Rectal smooth muscle tissue (tissue), 1 donor: ENCODE data around the gene NDC1.
A peak's percentile ranks its signal among the peaks of the same experiment; 100 is the strongest.

ENCODE experiments used
- H3K27ac ChIP-seq: one replicate; pipeline ENCODE4 v1.7.0; 2013; ENCODE audit warnings: low read depth, low read length, inconsistent platforms
- H3K27me3 ChIP-seq: one replicate; pipeline ENCODE4 v1.7.0; 2013; ENCODE audit warnings: low read length; ENCODE audit not compliant: control insufficient read depth, insufficient read depth
- H3K36me3 ChIP-seq: one replicate; pipeline ENCODE4 v1.7.0; 2013; ENCODE audit warnings: low read length; ENCODE audit not compliant: control insufficient read depth, insufficient read depth
- H3K4me1 ChIP-seq: one replicate; pipeline ENCODE4 v1.7.0; 2013; ENCODE audit warnings: low read length; ENCODE audit not compliant: control insufficient read depth, insufficient read depth
- H3K4me3 ChIP-seq: one replicate; pipeline ENCODE4 v1.7.0; 2013; ENCODE audit warnings: low read length
- H3K9ac ChIP-seq: one replicate; pipeline ENCODE4 v1.7.0; 2013; ENCODE audit warnings: low read length

NDC1 gene

GRCh38 chr1:53752281-53752680, 85.8 kb downstream of the NDC1 start:
- Histone ChIP-seq H3K27ac (no peak overlapping the region), H3K4me3 (no peak overlapping the region)

GRCh38 chr1:53747841-53748240, 90.3 kb downstream of the NDC1 start:
- Histone ChIP-seq H3K4me3 (no peak overlapping the region), H3K36me3 (no peaks in the 10 kb centered on the region), H3K4me1 (no peaks in the 10 kb centered on the region), H3K27me3 (no peaks in the 10 kb centered on the region), H3K9ac (no peak overlapping the region), H3K27ac (no peak overlapping the region)

More at GRCh38 chr1:53752281-53752680, 85.8 kb downstream of the NDC1 start:
- Histone ChIP-seq H3K27me3 (no peaks in the 10 kb centered on the region), H3K9ac (no peak overlapping the region), H3K4me1 (no peaks in the 10 kb centered on the region), H3K36me3 (no peaks in the 10 kb centered on the region)

GRCh38 chr1:53740621-53741105, 97.4 kb downstream of the NDC1 start:
- Histone ChIP-seq H3K27me3 (peaks cover 35% of the 10 kb centered on the region), H3K4me1 (peaks cover 2% of the 10 kb centered on the region), H3K36me3 (no peaks in the 10 kb centered on the region), H3K27ac (no peak overlapping the region), H3K9ac (no peak overlapping the region), H3K4me3 (no peak overlapping the region)

DNA sequence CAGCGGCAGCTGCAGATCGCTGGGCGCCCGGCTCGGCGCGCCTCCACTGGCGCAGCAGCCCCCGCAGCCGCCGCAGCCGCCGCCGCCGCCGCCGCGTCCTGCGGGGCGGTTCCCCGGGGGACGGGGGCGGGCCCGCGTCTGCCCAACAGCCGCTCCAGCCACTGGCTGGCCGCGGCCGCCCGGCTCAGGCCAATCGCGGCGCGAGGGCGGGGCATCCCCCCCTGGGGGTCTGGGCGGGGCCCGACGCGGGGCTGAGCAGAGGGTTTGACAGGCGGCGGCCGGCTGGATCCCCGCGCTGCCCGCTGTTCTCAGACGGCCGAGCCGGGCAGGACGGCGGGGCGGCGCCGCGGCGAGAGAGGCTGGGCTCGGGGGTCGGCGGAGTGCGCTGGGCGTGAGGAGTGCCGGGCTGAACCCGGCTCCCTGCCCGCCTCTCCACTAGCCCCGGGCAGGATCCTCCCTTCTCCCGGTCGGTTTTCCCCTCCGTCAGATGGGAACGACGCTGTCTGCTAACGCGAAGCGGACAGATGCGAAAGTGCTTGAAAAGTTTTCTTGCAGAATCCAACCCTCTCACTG, 98.9 kb downstream of the NDC1 start, which contains the start of gene GLIS1:
TSS of gene GLIS1 (minus strand) at position 56 of the 573 bp plus-strand sequence. CDS start 1,100 bp downstream, outside the sequence.
- H3K4me3 ChIP-seq, result peak within 1 kb of the TSS; percentile 68
- no peak within 1 kb of the TSS for H3K27ac ChIP-seq
- no peaks in the 10 kb centered on the region for H3K36me3 ChIP-seq
- H3K4me1 ChIP-seq, result peaks cover 2% of the 10 kb centered on the region
- H3K27me3 ChIP-seq, result peaks cover 35% of the 10 kb centered on the region
- no peak within 1 kb of the TSS for H3K9ac ChIP-seq

DNA sequence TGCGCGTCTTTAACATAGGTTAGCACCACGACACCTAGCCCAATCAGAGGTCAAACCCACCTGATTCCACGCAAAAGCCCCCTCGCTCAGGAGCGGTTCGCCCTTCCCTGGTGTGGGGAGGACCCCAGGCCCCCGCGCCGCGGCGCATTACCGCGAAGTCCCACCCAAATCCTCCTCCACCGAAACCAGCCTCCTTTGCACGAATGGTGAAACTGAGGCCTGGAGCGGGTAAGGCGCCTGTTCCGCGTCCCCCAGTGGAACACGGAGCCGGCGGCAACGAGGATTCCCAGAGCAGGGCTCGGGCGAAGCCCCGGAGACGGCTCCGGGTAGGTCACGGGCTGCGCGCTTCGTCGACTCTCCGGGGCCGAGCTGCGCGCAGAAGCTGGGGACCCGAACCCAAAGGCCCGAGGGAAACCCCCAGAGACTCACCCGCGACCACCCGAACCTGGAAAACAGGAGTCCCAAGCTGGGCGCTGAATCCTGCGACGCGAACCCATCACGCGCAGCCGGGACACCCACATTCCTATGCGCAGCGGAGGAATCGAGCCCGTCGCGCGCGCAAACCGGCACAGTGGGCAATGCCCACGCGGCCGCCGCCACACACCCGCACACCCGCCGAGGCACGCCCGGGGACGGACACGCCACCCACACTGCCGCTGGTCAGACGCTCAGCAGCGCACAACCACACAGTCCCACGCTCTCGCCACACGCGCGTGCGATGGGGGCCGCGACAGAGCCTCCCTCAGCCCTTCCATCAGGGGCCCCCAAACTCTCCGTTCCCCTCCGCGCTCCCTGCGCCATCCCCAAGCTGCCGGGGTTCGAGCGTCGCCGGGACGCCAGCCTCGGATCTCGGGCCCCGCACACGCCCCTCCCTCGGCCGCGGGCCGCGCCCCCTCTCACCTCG, 99.6 kb downstream of the NDC1 start:
- no peak overlapping the region for H3K27ac ChIP-seq
- H3K4me1 ChIP-seq, result peaks cover 2% of the 10 kb centered on the region
- no peaks in the 10 kb centered on the region for H3K36me3 ChIP-seq
- peak overlapping the region; percentile 68 for H3K4me3 ChIP-seq
- H3K9ac ChIP-seq, result no peak overlapping the region
- peaks cover 35% of the 10 kb centered on the region for H3K27me3 ChIP-seq

- Histone ChIP-seq H3K9ac (no peak overlapping the region), H3K4me3 (peak overlapping the region; percentile 68), H3K36me3 (no peaks in the 10 kb centered on the region), H3K27me3 (peaks cover 35% of the 10 kb centered on the region), H3K27ac (no peak overlapping the region), H3K4me1 (peaks cover 2% of the 10 kb centered on the region)
Observed at GRCh38 chr1:53737648-53738204, 100.4 kb downstream of the NDC1 start.

DNA sequence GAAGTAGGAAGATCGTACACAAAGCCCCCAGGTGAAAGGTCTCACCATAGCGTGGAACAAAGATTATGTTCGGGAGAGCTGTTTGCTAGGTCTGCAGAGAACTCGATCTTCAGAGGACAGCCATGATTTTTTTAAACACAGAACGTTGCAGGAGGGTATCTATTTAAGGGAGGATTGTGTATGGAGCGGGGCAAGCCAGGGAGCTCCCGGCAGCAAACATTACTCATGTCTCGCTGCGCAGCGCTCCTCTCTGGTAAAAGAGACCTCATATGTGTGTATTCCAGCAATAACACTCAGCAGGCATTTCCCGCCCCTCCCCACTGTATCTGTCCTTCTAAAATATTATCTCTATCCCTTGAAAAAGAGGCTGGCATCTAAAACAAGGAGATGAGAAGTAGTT, 101.8 kb downstream of the NDC1 start:
- H3K4me3 ChIP-seq, result no peak overlapping the region
- peaks cover 35% of the 10 kb centered on the region for H3K27me3 ChIP-seq
- H3K9ac ChIP-seq, result no peak overlapping the region
- H3K4me1 ChIP-seq, result peaks cover 2% of the 10 kb centered on the region
- H3K27ac ChIP-seq, result no peak overlapping the region
- no peaks in the 10 kb centered on the region for H3K36me3 ChIP-seq

- Histone ChIP-seq H3K27ac (no peak overlapping the region), H3K36me3 (no peaks in the 10 kb centered on the region), H3K9ac (no peak overlapping the region), H3K4me1 (peaks cover 2% of the 10 kb centered on the region), H3K4me3 (no peak overlapping the region), H3K27me3 (peaks cover 35% of the 10 kb centered on the region)
Observed at GRCh38 chr1:53735681-53736080, 102.4 kb downstream of the NDC1 start.

GRCh38 chr1:53735261-53735660, 102.8 kb downstream of the NDC1 start:
- Histone ChIP-seq H3K4me1 (peaks cover 2% of the 10 kb centered on the region), H3K4me3 (no peak overlapping the region), H3K9ac (no peak overlapping the region), H3K36me3 (no peaks in the 10 kb centered on the region), H3K27ac (no peak overlapping the region), H3K27me3 (peaks cover 31% of the 10 kb centered on the region)

- Histone ChIP-seq H3K27me3 (peaks cover 26% of the 10 kb centered on the region), H3K36me3 (no peaks in the 10 kb centered on the region), H3K9ac (no peak overlapping the region), H3K4me3 (no peak overlapping the region), H3K4me1 (peaks cover 2% of the 10 kb centered on the region), H3K27ac (no peak overlapping the region)
Observed at GRCh38 chr1:53734650-53735211, 103.4 kb downstream of the NDC1 start.

GRCh38 chr1:53733975-53734649, 104.0 kb downstream of the NDC1 start:
- Histone ChIP-seq H3K27ac (no peak overlapping the region), H3K27me3 (peaks cover 20% of the 10 kb centered on the region), H3K9ac (no peak overlapping the region), H3K4me1 (peaks cover 2% of the 10 kb centered on the region), H3K4me3 (no peak overlapping the region), H3K36me3 (no peaks in the 10 kb centered on the region)
